MM.1S (cell line): ENCODE data around the gene HIPK1.

Experiments used
- DNase-seq: peaks from one replicate; pipeline ENCODE4 v3.0.0-alpha.2; 2015
- H2AFZ ChIP-seq: fragments of 300-600 bp; sonication (generic); 2 replicates; pipeline ENCODE4 v1.6.0; 2016; ENCODE audit warnings: antibody characterized with exemption, low read length
- H3F3A ChIP-seq: fragments of 300-600 bp; sonication (generic); 2 replicates; pipeline ENCODE4 v1.6.1; 2016; ENCODE audit warnings: mild to moderate bottlenecking, antibody characterized with exemption, low read length, moderate library complexity, mixed read lengths; ENCODE audit not compliant: insufficient read depth
- H3K27ac ChIP-seq: fragments of 300-600 bp; sonication (generic); 2 replicates; pipeline ENCODE4 v1.5.1; 2016; ENCODE audit warnings: mild to moderate bottlenecking, low read length
- H3K27me3 ChIP-seq: fragments of 300-600 bp; sonication (generic); replicated peaks from 2 replicates; pipeline ENCODE4 v1.6.0; 2016; ENCODE audit warnings: low read length; ENCODE audit not compliant: insufficient read depth
- H3K36me3 ChIP-seq: fragments of 300-600 bp; sonication (generic); replicated peaks from 2 replicates; pipeline ENCODE4 v1.6.1; 2016; ENCODE audit warnings: mild to moderate bottlenecking, low read length, mixed read lengths; ENCODE audit not compliant: insufficient read depth
- H3K4me1 ChIP-seq: fragments of 300-600 bp; sonication (generic); 2 replicates; pipeline ENCODE4 v1.6.1; 2016; ENCODE audit warnings: low read length, mixed read lengths
- H3K4me2 ChIP-seq: fragments of 300-600 bp; sonication (generic); 2 replicates; pipeline ENCODE4 v1.6.0; 2016; ENCODE audit warnings: low read depth, low read length
- H3K4me3 ChIP-seq: fragments of 300-600 bp; sonication (generic); 2 replicates; pipeline ENCODE4 v1.5.1; 2016; ENCODE audit warnings: low read length, mixed read lengths
- H3K79me2 ChIP-seq: fragments of 300-600 bp; sonication (generic); 2 replicates; pipeline ENCODE4 v1.6.1; 2016; ENCODE audit warnings: mixed run types, low read length, mixed read lengths
- H3K9ac ChIP-seq: fragments of 300-600 bp; sonication (generic); 2 replicates; pipeline ENCODE4 v1.6.1; 2016; ENCODE audit warnings: low read length, mixed read lengths
- H3K9me2 ChIP-seq: fragments of 300-600 bp; sonication (generic); replicated peaks from 2 replicates; pipeline ENCODE4 v1.6.1; 2016; ENCODE audit warnings: mild to moderate bottlenecking, low read length, mixed read lengths; ENCODE audit not compliant: insufficient read depth
- H3K9me3 ChIP-seq: fragments of 300-600 bp; sonication (generic); replicated peaks from 2 replicates; pipeline ENCODE4 v1.6.1; 2016; ENCODE audit warnings: mild to moderate bottlenecking, low read length, mixed read lengths; ENCODE audit not compliant: insufficient read depth
- H4K20me1 ChIP-seq: fragments of 300-600 bp; sonication (generic); 2 replicates; pipeline ENCODE4 v1.6.1; 2016; ENCODE audit warnings: mild to moderate bottlenecking, low read length, moderate library complexity, mixed read lengths; ENCODE audit not compliant: insufficient read depth
- CTCF ChIP-seq: fragments of 300-600 bp; sonication (generic); IDR thresholded peaks from 2 replicates; pipeline ENCODE4 v1.5.1; 2016; ENCODE audit warnings: antibody characterized with exemption, low read length, mixed read lengths
- EZH2 ChIP-seq: fragments of 300-600 bp; sonication (generic); optimal IDR thresholded peaks from 2 replicates; pipeline ENCODE3; 2017; ENCODE audit warnings: low read depth, mild to moderate bottlenecking, antibody characterized with exemption, low read length, mixed read lengths
- EZH2phosphoT487 ChIP-seq: fragments of 300-600 bp; sonication (generic); IDR thresholded peaks from 2 replicates; pipeline ENCODE4 v1.6.1; 2018; ENCODE audit warnings: antibody characterized with exemption, low read length

The HIPK1 gene

GRCh38 chr1:114009393-114009792 lies 80.3 kb downstream of the HIPK1 start:
- Histone ChIP-seq H3K27me3 (no peaks in the 10 kb centered on the region), H4K20me1 (no peaks in the 10 kb centered on the region), H3K4me3 (no peak overlapping the region), H3K36me3 (no peaks in the 10 kb centered on the region), H2AFZ (no peak overlapping the region), H3F3A (no peaks in the 10 kb centered on the region), H3K9me3 (no peaks in the 10 kb centered on the region), H3K4me2 (no peak overlapping the region), H3K27ac (no peak overlapping the region), H3K9ac (no peak overlapping the region), H3K4me1 (no peaks in the 10 kb centered on the region), H3K9me2 (no peaks in the 10 kb centered on the region), H3K79me2 (no peaks in the 10 kb centered on the region)
- TF ChIP-seq EZH2 (no peak), EZH2phosphoT487 (no peak), CTCF (no peak)
- DNase-seq, result no peak

GRCh38 chr1:114010433-114011184 lies 81.5 kb downstream of the HIPK1 start:
- Histone ChIP-seq H3K4me2 (no peak overlapping the region), H3K9ac (no peak overlapping the region), H3K9me2 (no peaks in the 10 kb centered on the region), H3K79me2 (no peaks in the 10 kb centered on the region), H3K36me3 (no peaks in the 10 kb centered on the region), H3K4me1 (no peaks in the 10 kb centered on the region), H2AFZ (no peak overlapping the region), H3K4me3 (no peak overlapping the region), H3K27ac (no peak overlapping the region), H4K20me1 (no peaks in the 10 kb centered on the region), H3F3A (no peaks in the 10 kb centered on the region), H3K9me3 (no peaks in the 10 kb centered on the region), H3K27me3 (no peaks in the 10 kb centered on the region)
- no peak for DNase-seq
- no peak for TF ChIP-seq EZH2phosphoT487
- no peak for TF ChIP-seq CTCF
- no peak for TF ChIP-seq EZH2

- no peak overlapping the region for H3K27ac ChIP-seq
- no peaks in the 10 kb centered on the region for H3K9me2 ChIP-seq
- no peaks in the 10 kb centered on the region for H3K9me3 ChIP-seq
- H3K79me2 ChIP-seq, result no peaks in the 10 kb centered on the region
- no peaks in the 10 kb centered on the region for H4K20me1 ChIP-seq
- H2AFZ ChIP-seq, result no peak overlapping the region
- no peak overlapping the region for H3K4me2 ChIP-seq
- no peak overlapping the region for H3K9ac ChIP-seq
- no peaks in the 10 kb centered on the region for H3K4me1 ChIP-seq
- H3F3A ChIP-seq, result no peaks in the 10 kb centered on the region
- no peak for DNase-seq
- no peak overlapping the region for H3K4me3 ChIP-seq
- TF ChIP-seq EZH2 (no peak), EZH2phosphoT487 (no peak), CTCF (no peak)
- no peaks in the 10 kb centered on the region for H3K27me3 ChIP-seq
- H3K36me3 ChIP-seq, result no peaks in the 10 kb centered on the region
Measured at GRCh38 chr1:114011796-114012195, 82.7 kb downstream of the HIPK1 start.
